BLaER1 treated with 17β-estradiol and CSF1 and Interleukin-3, amounts not matched to agents 10 nM and 100 nM (cell line): ENCODE results near the gene CEP112.
"Not testable (repeated sequence)": the region's sequence is repeated elsewhere in the genome, so short reads cannot be mapped to it uniquely, and the experiment has no call there.

Experiments
- H3K27ac ChIP-seq, 11 experiments: shearing (Covaris generic); formaldehyde crosslinking; 2 replicates each; pipeline ENCODE4 v1.8.1; 2022
- H3K27me3 ChIP-seq, 11 experiments: shearing (Covaris generic); formaldehyde crosslinking; 2 replicates each; pipeline ENCODE4 v1.8.1; 2022
- H3K36me3 ChIP-seq, 11 experiments: shearing (Covaris generic); formaldehyde crosslinking; 2 replicates each; pipeline ENCODE4 v1.8.1; 2022
- H3K4me1 ChIP-seq, 10 experiments: shearing (Covaris generic); formaldehyde crosslinking; 2 replicates each; pipeline ENCODE4 v1.8.1; 2022
- H3K4me2 ChIP-seq, 11 experiments: shearing (Covaris generic); formaldehyde crosslinking; 2 replicates each; pipeline ENCODE4 v1.8.1; 2022
- H3K4me3 ChIP-seq, 10 experiments: shearing (Covaris generic); formaldehyde crosslinking; 2 replicates each; pipeline ENCODE4 v1.8.1; 2022
- H3K9ac ChIP-seq, 11 experiments: shearing (Covaris generic); formaldehyde crosslinking; 2 replicates each; pipeline ENCODE4 v1.8.1; 2022
- H3K9me3 ChIP-seq, 11 experiments: shearing (Covaris generic); formaldehyde crosslinking; replicated peaks in 1 of 11; 2 replicates each; pipeline ENCODE4 v1.8.1; 2022
- H4K20me1 ChIP-seq, 11 experiments: shearing (Covaris generic); formaldehyde crosslinking; 2 replicates each; pipeline ENCODE4 v1.8.1; 2022
- Cebpa-rat ChIP-seq, 11 experiments: shearing (Covaris generic); IDR thresholded peaks; 2 replicates each; pipeline ENCODE4 v1.8.1; 2022

CEP112 gene

GRCh38 chr17:65856865-65857264 lies 335.1 kb downstream of the CEP112 start:
- peaks cover 0 to 6% (median 0%) of the 10 kb centered on the region in 10 experiments; a peak in 5 of 20 replicates for H3K4me1 ChIP-seq
- no peak overlapping the region for H3K4me2 ChIP-seq
- no peak overlapping the region for H3K27ac ChIP-seq
- no peaks in the 10 kb centered on the region for H3K36me3 ChIP-seq
- no peak for TF ChIP-seq Cebpa-rat (IDR thresholded peaks at IDR 0.05)
- no peak overlapping the region for H3K9ac ChIP-seq
- H4K20me1 ChIP-seq = no peaks in the 10 kb centered on the region
- H3K4me3 ChIP-seq = no peak overlapping the region
- no peaks in the 10 kb centered on the region for H3K27me3 ChIP-seq
- H3K9me3 ChIP-seq = peaks cover 0 to 10% (median 6%) of the 10 kb centered on the region in 11 experiments; a peak in 6 of 22 replicates

- H3K27me3 ChIP-seq = no peaks in the 10 kb centered on the region
- H3K9ac ChIP-seq = no peak overlapping the region
- no peak overlapping the region for H3K4me3 ChIP-seq
- no peaks in the 10 kb centered on the region for H3K36me3 ChIP-seq
- H4K20me1 ChIP-seq = no peaks in the 10 kb centered on the region
- H3K4me1 ChIP-seq = peaks cover 0 to 9% (median 4%) of the 10 kb centered on the region in 10 experiments; a peak in 13 of 20 replicates
- no peak overlapping the region for H3K27ac ChIP-seq
- no peak overlapping the region for H3K4me2 ChIP-seq
- peaks cover 0 to 10% (median 6%) of the 10 kb centered on the region in 11 experiments; a peak in 6 of 22 replicates for H3K9me3 ChIP-seq
- TF ChIP-seq Cebpa-rat (IDR thresholded peaks at IDR 0.05) = no peak
Observed at GRCh38 chr17:65855675-65856074, 336.3 kb downstream of the CEP112 start.

- TF ChIP-seq Cebpa-rat (IDR thresholded peaks at IDR 0.05) = no peak
- Histone ChIP-seq H3K9ac (no peak overlapping the region), H3K36me3 (no peaks in the 10 kb centered on the region), H3K4me3 (no peak overlapping the region), H3K4me2 (no peak overlapping the region), H3K9me3 (peaks cover 0 to 10% (median 6%) of the 10 kb centered on the region in 11 experiments; a peak in 6 of 22 replicates), H3K27me3 (no peaks in the 10 kb centered on the region), H4K20me1 (no peaks in the 10 kb centered on the region), H3K4me1 (peaks cover 0 to 14% (median 7%) of the 10 kb centered on the region in 10 experiments; a peak in 15 of 20 replicates), H3K27ac (no peak overlapping the region)
Observed at GRCh38 chr17:65855245-65855644, 336.7 kb downstream of the CEP112 start.

GRCh38 chr17:65853816-65854215 lies 338.1 kb downstream of the CEP112 start:
- no peak overlapping the region for H3K27ac ChIP-seq
- TF ChIP-seq Cebpa-rat (IDR thresholded peaks at IDR 0.05) = no peak
- peak overlapping the region in 2 of 11 experiments; percentile 27 to 30; a peak in 3 of 22 replicates for H3K4me2 ChIP-seq
- H3K4me3 ChIP-seq = no peak overlapping the region
- H4K20me1 ChIP-seq = no peaks in the 10 kb centered on the region
- no peaks in the 10 kb centered on the region for H3K27me3 ChIP-seq
- H3K4me1 ChIP-seq = peaks cover 0 to 20% (median 8%) of the 10 kb centered on the region in 10 experiments; a peak in 15 of 20 replicates
- peaks cover 0 to 10% (median 6%) of the 10 kb centered on the region in 11 experiments; a peak in 7 of 22 replicates for H3K9me3 ChIP-seq
- 0 out of 22 replicates have a peak, but pooled peaks cover 0 to 3% (median 0%) of the 10 kb centered on the region in 11 experiments for H3K36me3 ChIP-seq
- no peak overlapping the region for H3K9ac ChIP-seq

- 0 out of 22 replicates have a peak, but pooled peaks cover 0 to 3% (median 0%) of the 10 kb centered on the region in 11 experiments for H3K36me3 ChIP-seq
- no peak overlapping the region for H3K4me2 ChIP-seq
- H3K9me3 ChIP-seq = peaks cover 0 to 10% (median 6%) of the 10 kb centered on the region in 11 experiments; a peak in 7 of 22 replicates
- no peak overlapping the region for H3K4me3 ChIP-seq
- TF ChIP-seq Cebpa-rat (IDR thresholded peaks at IDR 0.05) = no peak
- H3K27me3 ChIP-seq = no peaks in the 10 kb centered on the region
- H3K4me1 ChIP-seq = peaks cover 0 to 20% (median 8%) of the 10 kb centered on the region in 10 experiments; a peak in 15 of 20 replicates
- no peak overlapping the region for H3K27ac ChIP-seq
- H3K9ac ChIP-seq = no peak overlapping the region
- H4K20me1 ChIP-seq = no peaks in the 10 kb centered on the region
Observed at GRCh38 chr17:65852911-65853310, 339.0 kb downstream of the CEP112 start.

- Histone ChIP-seq H3K4me3 (no peak overlapping the region), H3K9me3 (peaks cover 0 to 13% (median 7%) of the 10 kb centered on the region in 11 experiments; a peak in 8 of 22 replicates), H3K27ac (no peak overlapping the region), H3K9ac (no peak overlapping the region), H4K20me1 (no peaks in the 10 kb centered on the region), H3K27me3 (no peaks in the 10 kb centered on the region), H3K4me2 (no peak overlapping the region), H3K36me3 (0 out of 22 replicates have a peak, but pooled peaks cover 0 to 3% (median 0%) of the 10 kb centered on the region in 11 experiments), H3K4me1 (peaks cover 0 to 20% (median 8%) of the 10 kb centered on the region in 10 experiments; a peak in 15 of 20 replicates)
- no peak for TF ChIP-seq Cebpa-rat (IDR thresholded peaks at IDR 0.05)
Observed at GRCh38 chr17:65851965-65852736, 339.8 kb downstream of the CEP112 start.

- Histone ChIP-seq H3K36me3 (0 out of 22 replicates have a peak, but pooled peaks cover 0 to 3% (median 0%) of the 10 kb centered on the region in 11 experiments), H3K27me3 (no peaks in the 10 kb centered on the region), H3K27ac (peak overlapping the region in 4 of 11 experiments; percentile 34 to 63 (median 54); a peak in 7 of 22 replicates), H3K4me3 (no peak overlapping the region), H4K20me1 (no peaks in the 10 kb centered on the region), H3K9me3 (peaks cover 0 to 14% (median 7%) of the 10 kb centered on the region in 11 experiments; a peak in 8 of 22 replicates), H3K9ac (no peak overlapping the region), H3K4me1 (peaks cover 0 to 20% (median 8%) of the 10 kb centered on the region in 10 experiments; a peak in 15 of 20 replicates), H3K4me2 (peak overlapping the region in 7 of 11 experiments; percentile 1 to 66 (median 48); a peak in 11 of 22 replicates)
- TF ChIP-seq Cebpa-rat (IDR thresholded peaks at IDR 0.05) = peak in 2 of 11 experiments; percentile 14 to 43; a peak in 2 of 22 replicates
Observed at GRCh38 chr17:65850486-65850885, 341.4 kb downstream of the CEP112 start.

GRCh38 chr17:65848751-65849150 lies 343.2 kb downstream of the CEP112 start:
- Histone ChIP-seq H3K4me2 (no peak overlapping the region), H3K27ac (no peak overlapping the region)

GRCh38 chr17:65841089-65841488 lies 350.8 kb downstream of the CEP112 start:
- Histone ChIP-seq H3K4me1 (peaks cover under 1 to 4% (median 2%) of the 10 kb centered on the region in 10 experiments; a peak in 14 of 20 replicates), H3K36me3 (peaks cover 0 to 6% (median 0%) of the 10 kb centered on the region in 11 experiments; a peak in 3 of 22 replicates), H3K4me2 (no peak overlapping the region), H3K9ac (no peak overlapping the region), H3K9me3 (peaks cover 25 to 59% (median 46%) of the 10 kb centered on the region in 11 experiments), H3K4me3 (no peak overlapping the region), H3K27ac (no peak overlapping the region), H4K20me1 (no peaks in the 10 kb centered on the region), H3K27me3 (no peaks in the 10 kb centered on the region)
- TF ChIP-seq Cebpa-rat (IDR thresholded peaks at IDR 0.05) = no peak

More at GRCh38 chr17:65848751-65849150, 343.2 kb downstream of the CEP112 start:
- H4K20me1 ChIP-seq = no peaks in the 10 kb centered on the region
- no peak for TF ChIP-seq Cebpa-rat (IDR thresholded peaks at IDR 0.05)
- H3K4me3 ChIP-seq = no peak overlapping the region
- peaks cover 0 to 6% (median 0%) of the 10 kb centered on the region in 11 experiments; a peak in 3 of 22 replicates for H3K36me3 ChIP-seq
- H3K9me3 ChIP-seq = peaks cover 8 to 27% (median 13%) of the 10 kb centered on the region in 11 experiments; a peak in 19 of 22 replicates
- no peak overlapping the region for H3K9ac ChIP-seq
- H3K27me3 ChIP-seq = no peaks in the 10 kb centered on the region
- H3K4me1 ChIP-seq = peaks cover 0 to 19% (median 8%) of the 10 kb centered on the region in 10 experiments; a peak in 15 of 20 replicates

- not testable (repeated sequence) for H3K27me3 ChIP-seq, H3K27ac ChIP-seq, H3K4me2 ChIP-seq, H3K4me3 ChIP-seq, H4K20me1 ChIP-seq, H3K9ac ChIP-seq
- Histone ChIP-seq H3K36me3 (peaks cover 0 to 16% (median 0%) of the 10 kb centered on the region in 11 experiments; a peak in 5 of 22 replicates), H3K4me1 (peaks cover 11 to 19% (median 14%) of the 10 kb centered on the region in 10 experiments; a peak in 18 of 20 replicates), H3K9me3 (peaks cover 47 to 80% (median 72%) of the 10 kb centered on the region in 11 experiments)
Observed at GRCh38 chr17:65837232-65837631, 354.7 kb downstream of the CEP112 start.
